Stimulated activated CD4-positive, alpha-beta T cell treated with anti-CD3 and anti-CD28 coated beads, Interleukin-1b, Interleukin-23, amount 100 ng/mL, for 24 hours (primary cell): ENCODE measurements around the gene IRF2BPL.

Source experiments
- DNase-seq, 4 experiments: peaks; one replicate each; pipeline ENCODE4 v3.0.0-alpha.2; 2020; ENCODE audit warnings: low read depth in 4 of 4, low spot score in 1 of 4

The IRF2BPL gene

GRCh38 chr14:77014004-77014604 lies 14.4 kb downstream of the IRF2BPL start:
- no peak for DNase-seq

- DNase-seq = no peak
Observed at GRCh38 chr14:77012193-77012765, 16.2 kb downstream of the IRF2BPL start.

GRCh38 chr14:77011245-77011644 lies 17.3 kb downstream of the IRF2BPL start:
- no peak for DNase-seq

GRCh38 chr14:77009014-77009413 lies 19.5 kb downstream of the IRF2BPL start:
- no peak for DNase-seq

GRCh38 chr14:77008541-77008940 lies 20.0 kb downstream of the IRF2BPL start:
- no peak for DNase-seq

GRCh38 chr14:77007975-77008421 lies 20.5 kb downstream of the IRF2BPL start:
- DNase-seq = no peak

- no peak for DNase-seq
Observed at GRCh38 chr14:77007183-77007974, 21.1 kb downstream of the IRF2BPL start.

- no peak for DNase-seq
Observed at GRCh38 chr14:77006132-77006531, 22.4 kb downstream of the IRF2BPL start.

- DNase-seq = no peak
Observed at GRCh38 chr14:77005559-77005958, 22.9 kb downstream of the IRF2BPL start.

GRCh38 chr14:77004711-77005460 lies 23.6 kb downstream of the IRF2BPL start:
- DNase-seq = no peak

GRCh38 chr14:77003960-77004710 lies 24.4 kb downstream of the IRF2BPL start:
- DNase-seq = no peak

- DNase-seq = no peak
Observed at GRCh38 chr14:77002889-77003288, 25.6 kb downstream of the IRF2BPL start.

GRCh38 chr14:77002335-77002734 lies 26.2 kb downstream of the IRF2BPL start:
- no peak for DNase-seq

GRCh38 chr14:77000340-77001270 lies 27.9 kb downstream of the IRF2BPL start:
- DNase-seq = no peak

GRCh38 chr14:76998910-76999309 lies 29.6 kb downstream of the IRF2BPL start:
- DNase-seq = no peak

GRCh38 chr14:76997257-76997970 lies 31.1 kb downstream of the IRF2BPL start:
- DNase-seq = no peak

- DNase-seq = no peak
Observed at GRCh38 chr14:76996563-76997146, 31.9 kb downstream of the IRF2BPL start.

GRCh38 chr14:76995279-76996035 lies 33.1 kb downstream of the IRF2BPL start:
- DNase-seq = peak in 1 of 4 experiments; percentile 8
